ENCODE data around the gene SNRPA.

DNA sequence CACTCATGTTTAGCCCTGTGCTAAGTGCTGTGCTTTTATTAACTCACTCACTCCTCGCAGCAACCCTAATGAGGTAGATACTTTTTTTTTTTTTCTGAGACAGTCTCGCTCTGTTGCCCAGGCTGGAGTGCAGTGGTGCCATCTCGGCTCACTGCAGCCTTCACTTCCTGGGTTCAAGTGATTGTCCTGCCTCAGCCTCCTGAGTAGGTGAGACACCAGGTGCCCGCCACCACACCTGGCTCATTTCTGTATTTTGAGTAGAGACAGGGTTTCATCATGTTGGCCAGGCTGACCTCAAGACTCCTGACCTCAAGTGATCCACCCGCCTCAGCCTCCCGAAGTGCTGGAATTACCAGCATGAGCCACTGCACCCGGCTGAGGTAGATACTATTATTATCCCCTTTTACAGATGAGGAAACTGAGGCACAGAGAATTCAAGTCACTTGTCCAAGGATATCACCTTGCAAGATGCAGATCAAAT lies 31.5 kb upstream of the SNRPA start:
- TF ChIP-seq, protein P1, sequence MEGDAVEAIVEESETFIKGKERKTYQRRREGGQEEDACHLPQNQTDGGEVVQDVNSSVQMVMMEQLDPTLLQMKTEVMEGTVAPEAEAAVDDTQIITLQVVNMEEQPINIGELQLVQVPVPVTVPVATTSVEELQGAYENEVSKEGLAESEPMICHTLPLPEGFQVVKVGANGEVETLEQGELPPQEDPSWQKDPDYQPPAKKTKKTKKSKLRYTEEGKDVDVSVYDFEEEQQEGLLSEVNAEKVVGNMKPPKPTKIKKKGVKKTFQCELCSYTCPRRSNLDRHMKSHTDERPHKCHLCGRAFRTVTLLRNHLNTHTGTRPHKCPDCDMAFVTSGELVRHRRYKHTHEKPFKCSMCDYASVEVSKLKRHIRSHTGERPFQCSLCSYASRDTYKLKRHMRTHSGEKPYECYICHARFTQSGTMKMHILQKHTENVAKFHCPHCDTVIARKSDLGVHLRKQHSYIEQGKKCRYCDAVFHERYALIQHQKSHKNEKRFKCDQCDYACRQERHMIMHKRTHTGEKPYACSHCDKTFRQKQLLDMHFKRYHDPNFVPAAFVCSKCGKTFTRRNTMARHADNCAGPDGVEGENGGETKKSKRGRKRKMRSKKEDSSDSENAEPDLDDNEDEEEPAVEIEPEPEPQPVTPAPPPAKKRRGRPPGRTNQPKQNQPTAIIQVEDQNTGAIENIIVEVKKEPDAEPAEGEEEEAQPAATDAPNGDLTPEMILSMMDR (IDR thresholded peaks at IDR 0.05): no peak
- TF ChIP-seq POLR2A (IDR thresholded peaks at IDR 0.05) (no peak), POLR2AphosphoS5 (IDR thresholded peaks at IDR 0.05) (no peak)
